IMR-90 (cell line): ENCODE measurements around the gene HIVEP3.

Experiments used
- BHLHE40 ChIP-seq: fragments of 150-350 bp; IDR thresholded peaks from 2 replicates; pipeline ENCODE4 v1.6.1; 2016; ENCODE audit warnings: mild to moderate bottlenecking, low read depth, low read length
- CEBPB ChIP-seq: IDR thresholded peaks from 2 replicates; pipeline ENCODE4 v1.6.1; 2012; ENCODE audit warnings: low read depth, low read length, improper control_type of control experiment
- CTCF ChIP-seq: conservative IDR thresholded peaks from 2 replicates; pipeline ENCODE4 v1.5.1; 2012; ENCODE audit warnings: mild to moderate bottlenecking, low read depth, low read length, improper control_type of control experiment
- ELK1 ChIP-seq: fragments of 150-350 bp; IDR thresholded peaks from 2 replicates; pipeline ENCODE4 v1.6.1; 2016; ENCODE audit warnings: low read depth, mild to moderate bottlenecking, low read length, moderate library complexity, borderline replicate concordance
- FOS ChIP-seq: fragments of 150-350 bp; IDR thresholded peaks from 2 replicates; pipeline ENCODE4 v1.6.1; 2016; ENCODE audit warnings: low read depth, low read length
- MAFK ChIP-seq: IDR thresholded peaks from 2 replicates; pipeline ENCODE4 v1.6.1; 2012; ENCODE audit warnings: low read depth, low read length, improper control_type of control experiment
- MAZ ChIP-seq: IDR thresholded peaks from 2 replicates; pipeline ENCODE4 v1.6.1; 2012; ENCODE audit warnings: low read depth, mild to moderate bottlenecking, low read length, improper control_type of control experiment, moderate library complexity, borderline replicate concordance
- MXI1 ChIP-seq: IDR thresholded peaks from 2 replicates; pipeline ENCODE4 v1.6.1; 2012; ENCODE audit warnings: low read depth, mild to moderate bottlenecking, low read length, moderate library complexity, borderline replicate concordance
- POLR2A ChIP-seq: IDR thresholded peaks from 2 replicates; pipeline ENCODE4 v1.6.1; 2012; ENCODE audit warnings: mild to moderate bottlenecking, low read depth, low read length
- RAD21 ChIP-seq: IDR thresholded peaks from 2 replicates; pipeline ENCODE4 v1.6.1; 2012; ENCODE audit warnings: low read length, improper control_type of control experiment
- RCOR1 ChIP-seq: IDR thresholded peaks from 2 replicates; pipeline ENCODE4 v1.6.1; 2012; ENCODE audit warnings: mild to moderate bottlenecking, low read length, improper control_type of control experiment; ENCODE audit not compliant: insufficient replicate concordance
- RFX5 ChIP-seq: IDR thresholded peaks from 2 replicates; pipeline ENCODE4 v1.8.0; 2012; ENCODE audit warnings: low read depth, mild to moderate bottlenecking, low read length, moderate library complexity
- SMC3 ChIP-seq: fragments of 150-350 bp; IDR thresholded peaks from 2 replicates; pipeline ENCODE4 v1.6.1; 2016; ENCODE audit warnings: low read depth, mild to moderate bottlenecking, antibody characterized with exemption, low read length, moderate library complexity
- USF2 ChIP-seq: fragments of 150-350 bp; IDR thresholded peaks from 2 replicates; pipeline ENCODE4 v1.6.1; 2017; ENCODE audit warnings: mild to moderate bottlenecking, antibody characterized with exemption, low read length, low read depth

- TF ChIP-seq USF2, result no peak
- no peak for TF ChIP-seq RAD21
- no peak for TF ChIP-seq POLR2A
- no peak for TF ChIP-seq MXI1
- no peak for TF ChIP-seq CTCF
- TF ChIP-seq MAZ, result no peak
- no peak for TF ChIP-seq SMC3
- TF ChIP-seq RCOR1, result no peak
- no peak for TF ChIP-seq CEBPB
- TF ChIP-seq RFX5, result no peak
- no peak for TF ChIP-seq BHLHE40
- TF ChIP-seq ELK1, result no peak
- TF ChIP-seq MAFK, result no peak
- TF ChIP-seq FOS, result no peak
These were observed 334.8 kb downstream of the HIVEP3 start for GRCh38 chr1:41583658-41584547.
